Breast epithelium (tissue), 4 donors: ENCODE results near the gene ARHGAP15. TPM values are rescaled to one million over a fixed set of nuclear protein-coding genes. Genes with fewer than 3 reads are reported as not detected.

Experiments
- DNase-seq, 2 donors: peaks; one replicate each; pipeline ENCODE4 v3.0.0-alpha.2; 2019; ENCODE audit warnings: low spot score in 2 of 2
- H3K27ac ChIP-seq, 2 donors: fragments of 200-600 bp; sonication (generic) in 1 of 2; one replicate each; pipeline ENCODE4 v1.5.1; 2016 to 2019; ENCODE audit warnings: mild to moderate bottlenecking in 1 of 2
- H3K27me3 ChIP-seq, 2 donors: fragments of 200-600 bp; sonication (generic) in 1 of 2; one replicate each; pipeline versions ENCODE4 v1.5.1 to v1.6.0; 2017 to 2019; ENCODE audit warnings: control low read depth in 1 of 2, mild to moderate bottlenecking in 1 of 2
- H3K36me3 ChIP-seq: fragments of 200-600 bp; one replicate; pipeline ENCODE4 v1.5.1; 2019
- H3K4me1 ChIP-seq, 2 donors: fragments of 200-600 bp; sonication (generic); one replicate each; pipeline ENCODE4 v1.5.1; 2016 to 2019; ENCODE audit warnings: control low read depth in 1 of 2
- H3K4me3 ChIP-seq, 3 donors: fragments of 200-600 bp; sonication (generic); 1 replicate in 2 of 3; 2 replicates in 1 of 3; pipeline ENCODE4 v1.5.1; 2016 to 2019; ENCODE audit warnings: mild to moderate bottlenecking in 3 of 3, moderate library complexity in 2 of 3
- H3K9me3 ChIP-seq, 2 donors: fragments of 200-600 bp; sonication (generic) in 1 of 2; one replicate each; pipeline ENCODE4 v1.5.1; 2016 to 2019; ENCODE audit warnings: control low read depth in 1 of 2
- POLR2A ChIP-seq: fragments of 450-650 bp; IDR thresholded peaks from one replicate; pipeline ENCODE4 v1.6.1; 2016; ENCODE audit warnings: antibody characterized with exemption, mild to moderate bottlenecking, moderate library complexity
- POLR2AphosphoS5 ChIP-seq, 3 donors: sonication (generic); formaldehyde crosslinking; IDR thresholded peaks; one replicate each; pipeline ENCODE4 v1.6.1; 2017; ENCODE audit warnings: antibody characterized with exemption in 3 of 3
- intact Hi-C: fragments of 100-400 bp; cut with DNase I; formaldehyde crosslinking; loops from one replicate; pipeline ENCODE4 v1.15.1; 2023; ENCODE audit warnings: low total_unique reads
- total RNA-seq, 3 donors: library from RNA; depleted of rRNA; stranded (reverse); fragments of >200 nt; gene quantifications; one replicate each; pipeline ENCODE4 v1.1.0, GENCODE V29; 2016
- TF ChIP-seq, protein P1 (sequence below), 3 donors: fragments of 450-650 bp; IDR thresholded peaks; one replicate each; pipeline ENCODE4 v1.5.1; 2016 to 2017; ENCODE audit warnings: antibody characterized with exemption in 3 of 3, mild to moderate bottlenecking in 3 of 3, moderate library complexity in 3 of 3

The ARHGAP15 gene
- total RNA-seq, 3 donors from 2014 or later: 8.9 to 13.4 (median 10.7) TPM

DNA sequence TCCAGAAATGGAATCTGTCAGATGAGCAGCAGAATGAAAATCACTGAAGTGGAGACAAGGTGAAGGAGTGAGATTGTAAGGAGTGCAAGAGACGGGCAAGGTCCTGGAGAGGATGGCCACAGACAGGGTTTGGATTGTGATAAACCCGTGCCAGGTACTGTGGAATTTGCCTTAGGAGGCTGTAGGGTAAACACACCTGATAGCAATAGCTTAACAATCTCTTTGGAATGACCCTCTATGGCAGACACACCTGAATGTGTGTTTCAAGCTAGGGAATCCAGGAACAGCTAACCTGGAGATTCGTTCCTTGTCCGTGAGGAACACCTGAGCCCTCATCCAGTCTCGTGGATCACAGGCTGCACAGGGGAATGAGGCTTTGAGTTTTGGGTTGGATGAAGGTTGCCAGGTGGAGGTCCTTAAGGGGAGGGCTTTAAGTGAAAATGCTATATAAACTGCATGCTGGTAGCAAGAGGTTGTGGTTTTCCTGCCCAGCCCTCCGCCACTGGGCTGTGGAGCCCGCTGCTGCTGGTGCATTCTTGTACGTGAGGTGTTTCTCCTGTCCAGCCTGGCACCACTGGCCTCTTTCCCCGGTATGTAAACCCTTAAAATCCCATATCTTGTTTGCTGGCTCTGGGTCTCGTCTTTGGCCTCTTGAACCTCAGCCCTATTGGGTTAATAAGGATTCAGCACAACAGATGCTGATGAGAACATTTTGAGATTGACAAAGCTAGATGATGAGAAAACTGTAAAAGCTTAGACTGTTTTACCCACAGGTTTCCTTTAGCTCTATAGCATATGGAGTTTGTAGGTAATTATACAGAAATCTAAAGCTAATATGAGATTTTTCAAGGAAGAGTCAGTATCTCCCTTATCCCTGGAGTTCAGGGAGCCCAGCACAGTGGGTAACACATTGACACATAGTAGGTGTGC, 117.9 kb downstream of the ARHGAP15 start:
- Histone ChIP-seq H3K4me1 (no peaks in the 10 kb centered on the region), H3K27ac (no peak overlapping the region), H3K27me3 (no peaks in the 10 kb centered on the region), H3K4me3 (no peak overlapping the region), H3K36me3 (no peaks in the 10 kb centered on the region), H3K9me3 (no peaks in the 10 kb centered on the region)
- DNase-seq: no peak
- intact Hi-C loops: no loop called here
- TF ChIP-seq POLR2A (no peak), POLR2AphosphoS5 (IDR thresholded peaks at IDR 0.05) (no peak)
- TF ChIP-seq, protein P1, sequence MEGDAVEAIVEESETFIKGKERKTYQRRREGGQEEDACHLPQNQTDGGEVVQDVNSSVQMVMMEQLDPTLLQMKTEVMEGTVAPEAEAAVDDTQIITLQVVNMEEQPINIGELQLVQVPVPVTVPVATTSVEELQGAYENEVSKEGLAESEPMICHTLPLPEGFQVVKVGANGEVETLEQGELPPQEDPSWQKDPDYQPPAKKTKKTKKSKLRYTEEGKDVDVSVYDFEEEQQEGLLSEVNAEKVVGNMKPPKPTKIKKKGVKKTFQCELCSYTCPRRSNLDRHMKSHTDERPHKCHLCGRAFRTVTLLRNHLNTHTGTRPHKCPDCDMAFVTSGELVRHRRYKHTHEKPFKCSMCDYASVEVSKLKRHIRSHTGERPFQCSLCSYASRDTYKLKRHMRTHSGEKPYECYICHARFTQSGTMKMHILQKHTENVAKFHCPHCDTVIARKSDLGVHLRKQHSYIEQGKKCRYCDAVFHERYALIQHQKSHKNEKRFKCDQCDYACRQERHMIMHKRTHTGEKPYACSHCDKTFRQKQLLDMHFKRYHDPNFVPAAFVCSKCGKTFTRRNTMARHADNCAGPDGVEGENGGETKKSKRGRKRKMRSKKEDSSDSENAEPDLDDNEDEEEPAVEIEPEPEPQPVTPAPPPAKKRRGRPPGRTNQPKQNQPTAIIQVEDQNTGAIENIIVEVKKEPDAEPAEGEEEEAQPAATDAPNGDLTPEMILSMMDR (IDR thresholded peaks at IDR 0.05): no peak

GRCh38 chr2:143248631-143249030, 119.4 kb downstream of the ARHGAP15 start:
- no peaks in the 10 kb centered on the region for H3K36me3 ChIP-seq

GRCh38 chr2:143251681-143252080, 122.5 kb downstream of the ARHGAP15 start:
- no peak for DNase-seq
- TF ChIP-seq POLR2AphosphoS5 (IDR thresholded peaks at IDR 0.05) (no peak), POLR2A (no peak)
- TF ChIP-seq, protein P1 (IDR thresholded peaks at IDR 0.05): no peak
- Histone ChIP-seq H3K27me3 (no peaks in the 10 kb centered on the region), H3K36me3 (no peaks in the 10 kb centered on the region), H3K9me3 (no peaks in the 10 kb centered on the region), H3K27ac (no peak overlapping the region), H3K4me3 (no peak overlapping the region), H3K4me1 (no peaks in the 10 kb centered on the region)
- intact Hi-C loops: no loop called here

More at GRCh38 chr2:143248631-143249030, 119.4 kb downstream of the ARHGAP15 start:
- H3K27ac ChIP-seq: no peak overlapping the region
- no peaks in the 10 kb centered on the region for H3K4me1 ChIP-seq
- TF ChIP-seq, protein P1 (IDR thresholded peaks at IDR 0.05): no peak
- no peak for TF ChIP-seq POLR2AphosphoS5 (IDR thresholded peaks at IDR 0.05)
- TF ChIP-seq POLR2A: no peak
- H3K9me3 ChIP-seq: no peaks in the 10 kb centered on the region
- no peaks in the 10 kb centered on the region for H3K27me3 ChIP-seq
- no peak for DNase-seq
- intact Hi-C loops: no loop called here
- H3K4me3 ChIP-seq: no peak overlapping the region

DNA sequence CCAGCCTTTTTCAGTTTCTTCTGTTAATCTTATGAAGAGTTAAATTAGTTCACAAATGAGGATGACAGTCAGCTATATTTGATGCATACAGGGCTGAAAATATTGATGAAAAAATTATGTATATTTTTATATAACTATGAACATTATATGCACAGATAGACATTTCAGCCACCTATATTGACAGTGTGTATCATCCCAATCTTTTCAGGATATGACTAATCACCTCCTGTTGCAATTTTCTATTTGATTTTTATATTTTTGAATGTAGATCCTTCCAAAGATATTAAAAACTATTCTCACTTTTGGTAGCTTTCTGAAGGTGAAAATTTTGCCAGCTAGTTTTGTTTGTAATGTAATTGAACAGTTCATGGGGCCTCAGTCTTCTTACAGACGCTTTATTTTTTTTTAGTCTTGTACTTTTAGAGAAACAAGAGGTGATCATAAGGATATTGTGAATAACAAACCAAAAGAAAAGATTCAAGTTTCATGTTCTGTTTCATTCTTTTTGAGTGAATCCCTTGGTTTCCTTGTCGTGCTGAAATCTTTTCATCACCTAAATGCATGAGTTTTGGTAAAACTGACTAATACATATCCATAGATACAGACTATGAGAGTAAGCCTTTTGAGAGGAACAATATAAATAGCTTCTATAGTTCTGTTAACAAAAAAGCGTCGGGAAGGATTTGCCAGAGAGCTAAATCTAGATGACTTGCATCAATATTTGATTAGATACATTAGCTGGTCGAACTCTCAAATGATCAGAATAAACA, 123.1 kb downstream of the ARHGAP15 start:
- Histone ChIP-seq H3K4me1 (no peaks in the 10 kb centered on the region), H3K9me3 (no peaks in the 10 kb centered on the region), H3K27ac (no peak overlapping the region), H3K36me3 (no peaks in the 10 kb centered on the region), H3K4me3 (no peak overlapping the region), H3K27me3 (no peaks in the 10 kb centered on the region)
- no peak for DNase-seq
- TF ChIP-seq POLR2A: no peak
- TF ChIP-seq, protein P1 (IDR thresholded peaks at IDR 0.05): no peak
- TF ChIP-seq POLR2AphosphoS5 (IDR thresholded peaks at IDR 0.05): no peak
- intact Hi-C loops: no loop called here

- H3K9me3 ChIP-seq: no peaks in the 10 kb centered on the region
- DNase-seq: no peak
- intact Hi-C loops: no loop called here
- no peaks in the 10 kb centered on the region for H3K27me3 ChIP-seq
- no peaks in the 10 kb centered on the region for H3K4me1 ChIP-seq
- no peaks in the 10 kb centered on the region for H3K36me3 ChIP-seq
- H3K4me3 ChIP-seq: no peak overlapping the region
- no peak overlapping the region for H3K27ac ChIP-seq
- TF ChIP-seq POLR2AphosphoS5 (IDR thresholded peaks at IDR 0.05) (no peak), POLR2A (no peak)
- TF ChIP-seq, protein P1 (IDR thresholded peaks at IDR 0.05): no peak
Measured at GRCh38 chr2:143254110-143254509, 124.9 kb downstream of the ARHGAP15 start.
